Upper lobe of left lung (tissue), 6 donors: ENCODE data around the gene RAB20. TPM values are rescaled to one million over a fixed set of nuclear protein-coding genes. Genes with fewer than 3 reads are reported as not detected.
A peak's percentile ranks its signal among the peaks of the same experiment; 100 is the strongest.

Source experiments
- ATAC-seq, 2 donors: fragments of 200-7000 bp; cut with Tn5 transposase; one replicate each; pipeline ENCODE4 v1.9.1; 2022; ENCODE audit warnings: mild to moderate bottlenecking in 2 of 2, moderate library complexity in 2 of 2; ENCODE audit not compliant: low FRiP score in 2 of 2
- DNase-seq, 2 donors: peaks; one replicate each; pipeline ENCODE4 v3.0.0-alpha.2; 2019 to 2020
- H3K27ac ChIP-seq, 4 donors: fragments of 200-600 bp; sonication (generic); one replicate each; pipeline ENCODE4 v1.5.1; 2016 to 2019
- H3K27me3 ChIP-seq, 4 donors: fragments of 200-600 bp; sonication (generic); one replicate each; pipeline ENCODE4 v1.5.1; 2017 to 2019
- H3K36me3 ChIP-seq, 4 donors: fragments of 200-600 bp; sonication (generic); one replicate each; pipeline ENCODE4 v1.5.1; 2016 to 2019
- H3K4me1 ChIP-seq, 4 donors: fragments of 200-600 bp; sonication (generic); one replicate each; pipeline ENCODE4 v1.5.1; 2018 to 2019
- H3K4me3 ChIP-seq, 4 donors: fragments of 200-600 bp; sonication (generic); one replicate each; pipeline ENCODE4 v1.5.1; 2017 to 2019; ENCODE audit warnings: mild to moderate bottlenecking in 2 of 4, moderate library complexity in 1 of 4
- H3K9me3 ChIP-seq, 4 donors: fragments of 200-600 bp; sonication (generic); one replicate each; pipeline ENCODE4 v1.5.1; 2018 to 2019
- EP300 ChIP-seq, 4 donors: sonication (generic); formaldehyde crosslinking; IDR thresholded peaks; one replicate each; pipeline ENCODE4 v1.5.1; 2017; ENCODE audit warnings: antibody characterized with exemption in 4 of 4, control low read depth in 2 of 4
- POLR2A ChIP-seq, 4 donors: fragments of 450-650 bp; IDR thresholded peaks; one replicate each; pipeline ENCODE4 v1.5.1; 2016 to 2017; ENCODE audit warnings: antibody characterized with exemption in 4 of 4, mild to moderate bottlenecking in 2 of 4
- POLR2AphosphoS5 ChIP-seq, 2 donors: sonication (generic); formaldehyde crosslinking; IDR thresholded peaks; one replicate each; pipeline ENCODE4 v1.5.1; 2017; ENCODE audit warnings: antibody characterized with exemption in 2 of 2
- WGBS, 2 donors: methylation state at CpG; one replicate each; pipeline ENCODE4 v1.1.5; 2017 to 2018; 5-methylcytosine and 5-hydroxymethylcytosine counted together
- total RNA-seq, 6 donors: library from RNA; depleted of rRNA in 4 of 6; stranded (reverse); fragments of >200 nt in 4 of 6; gene quantifications; one replicate each; pipeline versions ENCODE4 v1.1.0 to v1.2.1, GENCODE V29; 2016 to 2021
- TF ChIP-seq, protein P1 (sequence below), 6 experiments: fragments of 450-650 bp in 4 of 6; fragments of 200-600 bp in 2 of 6; sonication (generic) in 2 of 6; IDR thresholded peaks; one replicate each; pipeline ENCODE4 v1.5.1; 2016 to 2019; ENCODE audit warnings: antibody characterized with exemption in 6 of 6
- donor health status: DM: no; HTN: no; CAD: no; lungs with moderate emphysema.
- donor health status: DM: no; HTN: yes; CAD: no; lungs with severe emphysema.

RAB20 gene
- total RNA-seq, 6 donors from 2014 or later, result 46.7 to 80.7 (median 57.8) TPM

DNA sequence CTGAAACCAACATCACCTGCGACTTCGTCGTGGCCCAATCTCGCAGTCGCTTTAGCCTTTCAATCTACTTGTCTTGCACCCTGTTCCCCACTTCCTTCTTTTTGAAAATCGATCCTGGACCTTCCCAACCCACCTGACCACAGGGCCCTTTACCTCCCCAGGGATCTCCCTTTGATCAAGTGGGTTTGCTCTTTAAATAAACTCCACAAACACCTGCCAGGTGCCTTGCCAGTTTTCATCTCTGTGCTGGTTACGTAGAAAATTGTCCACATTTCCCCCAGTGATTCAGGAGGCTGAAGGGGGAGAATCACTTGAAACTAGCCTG is 14.5 kb upstream of the RAB20 start:
- no peaks in the 10 kb centered on the region for H3K27me3 ChIP-seq
- peaks cover 0 to 8% (median 0%) of the 10 kb centered on the region in 4 donors for H3K4me1 ChIP-seq
- no peaks in the 10 kb centered on the region for H3K9me3 ChIP-seq
- 60 to 66% methylated on average over 7 of the region's 7 CpGs for WGBS, 2 donors
- no peak for TF ChIP-seq EP300 (IDR thresholded peaks at IDR 0.05)
- TF ChIP-seq, protein P1, sequence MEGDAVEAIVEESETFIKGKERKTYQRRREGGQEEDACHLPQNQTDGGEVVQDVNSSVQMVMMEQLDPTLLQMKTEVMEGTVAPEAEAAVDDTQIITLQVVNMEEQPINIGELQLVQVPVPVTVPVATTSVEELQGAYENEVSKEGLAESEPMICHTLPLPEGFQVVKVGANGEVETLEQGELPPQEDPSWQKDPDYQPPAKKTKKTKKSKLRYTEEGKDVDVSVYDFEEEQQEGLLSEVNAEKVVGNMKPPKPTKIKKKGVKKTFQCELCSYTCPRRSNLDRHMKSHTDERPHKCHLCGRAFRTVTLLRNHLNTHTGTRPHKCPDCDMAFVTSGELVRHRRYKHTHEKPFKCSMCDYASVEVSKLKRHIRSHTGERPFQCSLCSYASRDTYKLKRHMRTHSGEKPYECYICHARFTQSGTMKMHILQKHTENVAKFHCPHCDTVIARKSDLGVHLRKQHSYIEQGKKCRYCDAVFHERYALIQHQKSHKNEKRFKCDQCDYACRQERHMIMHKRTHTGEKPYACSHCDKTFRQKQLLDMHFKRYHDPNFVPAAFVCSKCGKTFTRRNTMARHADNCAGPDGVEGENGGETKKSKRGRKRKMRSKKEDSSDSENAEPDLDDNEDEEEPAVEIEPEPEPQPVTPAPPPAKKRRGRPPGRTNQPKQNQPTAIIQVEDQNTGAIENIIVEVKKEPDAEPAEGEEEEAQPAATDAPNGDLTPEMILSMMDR (IDR thresholded peaks at IDR 0.05), result no peak
- TF ChIP-seq POLR2AphosphoS5 (IDR thresholded peaks at IDR 0.05), result no peak
- TF ChIP-seq POLR2A (IDR thresholded peaks at IDR 0.05), result no peak
- ATAC-seq (no peak), DNase-seq (no peak)
- no peaks in the 10 kb centered on the region for H3K36me3 ChIP-seq
- no peak overlapping the region for H3K27ac ChIP-seq
- H3K4me3 ChIP-seq, result no peak overlapping the region

DNA sequence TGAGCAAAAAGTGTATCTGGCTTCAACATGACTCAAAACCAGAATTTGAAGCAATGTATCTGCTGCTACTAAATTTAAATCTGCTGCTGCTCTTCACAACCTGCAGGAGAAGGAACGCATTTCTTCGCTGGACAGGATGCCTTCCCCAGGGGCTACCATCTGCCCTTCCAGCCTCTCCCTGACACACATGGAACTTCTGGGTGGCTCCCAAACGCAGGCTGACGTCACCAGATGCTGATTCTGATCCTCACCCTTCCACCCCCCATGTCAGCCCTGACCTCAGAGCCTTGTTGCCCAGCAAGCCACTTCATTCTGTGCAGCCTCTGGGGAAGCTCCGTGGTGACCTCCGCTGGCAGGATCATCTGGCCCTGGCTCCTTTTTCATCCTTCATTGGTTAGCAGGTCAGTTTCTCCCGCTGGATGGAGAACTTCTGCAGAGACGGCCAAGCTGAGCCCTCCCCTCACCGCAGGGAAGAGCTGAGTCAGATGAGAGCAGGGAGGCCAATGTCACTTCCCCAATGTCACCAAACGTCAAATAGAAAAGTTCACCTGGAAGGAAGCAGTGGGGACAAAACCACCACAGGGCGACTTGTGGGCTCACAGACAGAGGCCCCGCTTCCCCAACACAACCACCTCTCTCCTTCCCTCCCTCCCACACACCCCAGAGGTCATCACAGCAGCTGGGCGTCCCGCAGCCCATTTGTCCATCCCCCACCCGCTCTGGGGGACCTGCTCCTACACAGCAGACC is 14.0 kb upstream of the RAB20 start:
- Histone ChIP-seq H3K4me3 (no peak overlapping the region), H3K36me3 (no peaks in the 10 kb centered on the region), H3K4me1 (peaks cover 0 to 8% (median 0%) of the 10 kb centered on the region in 4 donors), H3K27ac (no peak overlapping the region), H3K9me3 (no peaks in the 10 kb centered on the region), H3K27me3 (no peaks in the 10 kb centered on the region)
- ATAC-seq (peak; percentile 44 to 66), DNase-seq (peak in 1 of 2 donors; percentile 61)
- WGBS, 2 donors, result 32 to 47% methylated on average over 13 to 15 of the region's 15 CpGs
- TF ChIP-seq POLR2AphosphoS5 (IDR thresholded peaks at IDR 0.05) (no peak), EP300 (IDR thresholded peaks at IDR 0.05) (no peak), POLR2A (IDR thresholded peaks at IDR 0.05) (peak in 1 of 4 donors; percentile 8)
- TF ChIP-seq, protein P1 (IDR thresholded peaks at IDR 0.05), result no peak

DNA sequence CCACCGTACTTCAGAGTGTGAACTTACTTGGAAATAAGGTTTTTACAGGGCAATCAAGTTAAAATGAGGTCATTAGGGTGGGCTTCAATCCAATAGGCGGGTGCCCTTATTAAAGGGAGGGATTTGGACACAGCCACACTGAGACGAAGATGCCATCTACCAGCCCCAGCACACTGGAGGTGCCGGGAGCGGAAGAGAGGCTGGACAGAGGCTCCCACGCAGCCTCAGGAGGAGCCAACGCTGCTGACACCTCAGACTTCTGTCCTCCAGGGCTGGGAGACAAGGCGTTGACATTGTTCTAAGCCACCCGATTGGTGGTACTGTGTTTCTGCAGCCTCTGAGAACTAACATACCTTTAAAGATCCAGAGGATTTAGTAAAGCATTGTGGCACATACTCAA is 12.6 kb upstream of the RAB20 start:
- no peaks in the 10 kb centered on the region for H3K27me3 ChIP-seq
- DNase-seq, result no peak
- WGBS, 2 donors, result 62 to 67% methylated on average over 9 of the region's 9 CpGs

DNA sequence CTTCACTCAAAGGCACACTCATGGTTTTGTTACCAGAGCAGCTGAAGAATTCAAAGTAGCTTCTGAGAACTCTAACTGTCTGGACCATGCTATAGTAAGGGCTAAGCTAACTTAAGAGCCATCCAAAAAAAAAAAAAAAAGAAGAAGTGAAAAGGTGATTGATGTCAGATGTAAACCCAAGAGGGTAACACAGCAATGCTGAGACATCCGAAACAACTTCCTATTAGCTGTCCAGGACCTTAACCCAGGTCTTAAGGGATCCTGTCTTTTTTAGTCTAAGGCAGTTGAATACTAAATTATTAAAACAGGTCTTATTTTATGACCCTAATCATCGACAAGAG is 11.2 kb upstream of the RAB20 start:
- TF ChIP-seq EP300 (IDR thresholded peaks at IDR 0.05) (no peak), POLR2A (IDR thresholded peaks at IDR 0.05) (no peak), POLR2AphosphoS5 (IDR thresholded peaks at IDR 0.05) (no peak)
- TF ChIP-seq, protein P1 (IDR thresholded peaks at IDR 0.05), result no peak
- H3K9me3 ChIP-seq, result no peaks in the 10 kb centered on the region
- DNase-seq (no peak), ATAC-seq (no peak)
- H3K4me3 ChIP-seq, result no peak overlapping the region
- WGBS, 2 donors, result 70 to 73% methylated on average over 2 of the region's 2 CpGs
- H3K27ac ChIP-seq, result no peak overlapping the region
- peaks cover 0 to 8% (median 0%) of the 10 kb centered on the region in 4 donors for H3K4me1 ChIP-seq
- no peaks in the 10 kb centered on the region for H3K36me3 ChIP-seq
- H3K27me3 ChIP-seq, result no peaks in the 10 kb centered on the region

More for the DNA sequence above, 12.6 kb upstream of the RAB20 start:
- H3K27ac ChIP-seq, result no peak overlapping the region
- H3K36me3 ChIP-seq, result no peaks in the 10 kb centered on the region
- no peaks in the 10 kb centered on the region for H3K9me3 ChIP-seq
- TF ChIP-seq, protein P1 (IDR thresholded peaks at IDR 0.05), result no peak
- TF ChIP-seq POLR2AphosphoS5 (IDR thresholded peaks at IDR 0.05), result no peak
- TF ChIP-seq POLR2A (IDR thresholded peaks at IDR 0.05), result no peak
- TF ChIP-seq EP300 (IDR thresholded peaks at IDR 0.05), result no peak
- peaks cover 0 to 8% (median 0%) of the 10 kb centered on the region in 4 donors for H3K4me1 ChIP-seq
- no peak for ATAC-seq
- no peak overlapping the region for H3K4me3 ChIP-seq
